Cardiac muscle cell (in vitro differentiated cells and primary cell): ENCODE measurements around the gene RAF1. TPM values are rescaled to one million over a fixed set of nuclear protein-coding genes. Genes with fewer than 3 reads are reported as not detected.

Source experiments
- DNase-seq, 2 donors: peaks; one replicate each; pipeline versions ENCODE4 v3.0.0 to v3.0.0-alpha.2; 2010 to 2017; ENCODE audit warnings: low read depth in 1 of 2, low spot score in 1 of 2
- H3K27ac ChIP-seq: fragments of 200-600 bp; sonication (generic); 2 replicates; pipeline ENCODE4 v1.5.1; 2016
- H3K27me3 ChIP-seq: fragments of 200-600 bp; sonication (generic); 2 replicates; pipeline ENCODE4 v1.6.0; 2016; ENCODE audit warnings: control low read depth
- H3K36me3 ChIP-seq: fragments of 200-600 bp; sonication (generic); 2 replicates; pipeline ENCODE4 v1.5.1; 2016; ENCODE audit warnings: control low read depth
- H3K4me1 ChIP-seq: fragments of 200-600 bp; sonication (generic); 2 replicates; pipeline ENCODE4 v1.8.1; 2017; ENCODE audit warnings: low read depth, mild to moderate bottlenecking, mixed run types
- H3K4me3 ChIP-seq: fragments of 200-600 bp; sonication (generic); 2 replicates; pipeline ENCODE4 v1.5.1; 2016; ENCODE audit warnings: mild to moderate bottlenecking
- H3K9me3 ChIP-seq: fragments of 200-600 bp; sonication (generic); 2 replicates; pipeline ENCODE4 v1.5.1; 2017; ENCODE audit warnings: low read depth, mild to moderate bottlenecking, control low read depth
- CTCF ChIP-seq: IDR thresholded peaks from 2 replicates; pipeline ENCODE4 v1.5.1; 2012; ENCODE audit warnings: low read depth, mild to moderate bottlenecking, low read length
- polyA plus RNA-seq: library from polyadenylated mRNA; unstranded; fragments of >200 nt; fragmentation: Nextera tagmentation; extraction: Ambion mirVana; gene quantifications from 2 replicates; pipeline ENCODE4 v1.2.1, GENCODE V29; 2016
- total RNA-seq: library from RNA; depleted of rRNA; stranded (reverse); fragments of >200 nt; gene quantifications from 2 replicates; pipeline ENCODE4 v1.2.3, GENCODE V29; 2016

RAF1 gene
- total and polyA plus RNA-seq, 2 experiments from 2014 or later: 82.8 to 153 TPM

DNA sequence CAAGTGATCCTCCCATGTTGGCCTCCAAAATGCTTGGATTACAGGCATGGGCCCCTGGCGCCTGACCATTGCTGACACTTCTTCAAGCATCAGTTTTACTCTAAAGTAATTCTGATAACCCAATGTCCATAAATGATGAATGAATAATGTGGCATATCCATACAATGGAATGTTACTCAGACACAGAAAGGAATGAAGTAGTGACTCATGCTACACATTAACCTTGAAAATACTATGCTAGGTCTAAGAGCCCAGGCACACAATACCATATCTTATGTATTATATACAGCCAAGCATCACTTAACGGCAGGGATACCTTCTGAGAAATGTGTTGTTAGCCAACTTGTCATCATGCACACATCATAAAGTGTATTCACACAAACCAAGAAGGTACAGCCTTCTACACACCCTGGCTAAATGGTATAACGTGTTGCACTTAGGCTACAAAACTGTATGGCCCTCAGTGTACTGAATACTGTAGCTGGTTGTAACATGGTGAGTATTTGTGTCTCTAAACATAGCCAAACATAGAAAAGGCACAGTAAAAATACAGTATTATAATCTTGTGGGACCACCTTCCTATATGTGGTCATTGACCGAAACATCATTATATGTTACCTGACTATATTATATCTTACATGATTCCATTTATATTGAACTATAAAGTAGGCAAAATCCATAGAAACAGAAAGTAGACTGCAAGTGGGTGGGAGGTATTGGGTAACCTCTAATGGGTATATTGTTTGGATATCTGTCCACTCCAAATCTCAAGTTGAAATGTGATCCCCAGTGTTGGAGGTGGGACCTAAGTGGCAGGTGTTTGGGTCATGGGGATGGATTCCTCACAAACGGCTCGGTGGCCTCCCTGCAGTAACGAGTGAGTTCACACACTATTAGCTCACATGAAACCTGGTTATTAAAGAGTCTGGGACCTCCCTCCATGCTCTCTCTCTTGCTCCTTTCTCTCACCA lies 75.6 kb downstream of the RAF1 start:
- Histone ChIP-seq H3K4me1 (peaks cover 12% of the 10 kb centered on the region), H3K9me3 (no peaks in the 10 kb centered on the region), H3K36me3 (peaks cover 68% of the 10 kb centered on the region), H3K27me3 (no peaks in the 10 kb centered on the region), H3K4me3 (no peak overlapping the region), H3K27ac (peak overlapping the region; percentile 62)
- TF ChIP-seq CTCF: no peak
- peak in 1 of 2 donors; percentile 11 for DNase-seq

GRCh38 chr3:12586403-12586802 lies 77.5 kb downstream of the RAF1 start:
- H3K36me3 ChIP-seq: peaks cover 78% of the 10 kb centered on the region
- DNase-seq: no peak
- no peaks in the 10 kb centered on the region for H3K27me3 ChIP-seq
- peak overlapping the region; percentile 70 for H3K27ac ChIP-seq
- no peaks in the 10 kb centered on the region for H3K9me3 ChIP-seq
- no peak overlapping the region for H3K4me3 ChIP-seq
- H3K4me1 ChIP-seq: peaks cover 12% of the 10 kb centered on the region
- no peak for TF ChIP-seq CTCF

DNA sequence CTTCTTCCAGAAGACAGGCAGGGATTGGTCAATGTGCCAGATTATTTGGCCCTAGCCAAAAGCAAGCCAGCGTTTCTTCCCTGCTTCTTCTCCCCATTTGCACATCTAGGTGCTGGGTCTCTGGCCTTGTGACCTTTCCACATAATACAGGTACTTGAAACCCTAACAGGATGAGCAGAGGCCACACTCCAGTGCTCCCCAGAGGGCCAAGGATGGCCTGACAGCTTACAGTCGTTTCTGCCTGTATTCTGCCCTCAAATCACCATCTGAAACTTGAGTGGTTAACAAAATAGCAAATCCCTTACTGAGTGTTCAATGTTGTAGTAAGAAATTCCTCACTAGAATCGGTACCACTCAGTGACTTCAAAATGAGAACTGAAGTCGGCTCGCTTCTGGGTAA lies 77.9 kb downstream of the RAF1 start:
- Histone ChIP-seq H3K36me3 (peaks cover 75% of the 10 kb centered on the region), H3K4me1 (peaks cover 12% of the 10 kb centered on the region), H3K9me3 (no peaks in the 10 kb centered on the region), H3K4me3 (no peak overlapping the region), H3K27ac (peak overlapping the region; percentile 70), H3K27me3 (no peaks in the 10 kb centered on the region)
- DNase-seq: no peak
- no peak for TF ChIP-seq CTCF

GRCh38 chr3:12585181-12585580 lies 78.7 kb downstream of the RAF1 start:
- Histone ChIP-seq H3K36me3 (peaks cover 69% of the 10 kb centered on the region), H3K27me3 (no peaks in the 10 kb centered on the region), H3K4me3 (no peak overlapping the region), H3K9me3 (no peaks in the 10 kb centered on the region), H3K27ac (peak overlapping the region; percentile 70), H3K4me1 (peaks cover 12% of the 10 kb centered on the region)
- no peak for DNase-seq
- no peak for TF ChIP-seq CTCF

GRCh38 chr3:12584083-12584482 lies 79.8 kb downstream of the RAF1 start:
- H3K4me1 ChIP-seq: peaks cover 12% of the 10 kb centered on the region
- no peak overlapping the region for H3K4me3 ChIP-seq
- no peak for TF ChIP-seq CTCF
- DNase-seq: no peak
- peaks cover 65% of the 10 kb centered on the region for H3K36me3 ChIP-seq
- H3K27me3 ChIP-seq: no peaks in the 10 kb centered on the region
- H3K27ac ChIP-seq: peak overlapping the region; percentile 70
- no peaks in the 10 kb centered on the region for H3K9me3 ChIP-seq
